Measurements from ENCODE around the gene DNAAF2.
"Not testable (repeated sequence)": the region's sequence is repeated elsewhere in the genome, so short reads cannot be mapped to it uniquely, and the experiment has no call there.

DNAAF2 gene, protein sequence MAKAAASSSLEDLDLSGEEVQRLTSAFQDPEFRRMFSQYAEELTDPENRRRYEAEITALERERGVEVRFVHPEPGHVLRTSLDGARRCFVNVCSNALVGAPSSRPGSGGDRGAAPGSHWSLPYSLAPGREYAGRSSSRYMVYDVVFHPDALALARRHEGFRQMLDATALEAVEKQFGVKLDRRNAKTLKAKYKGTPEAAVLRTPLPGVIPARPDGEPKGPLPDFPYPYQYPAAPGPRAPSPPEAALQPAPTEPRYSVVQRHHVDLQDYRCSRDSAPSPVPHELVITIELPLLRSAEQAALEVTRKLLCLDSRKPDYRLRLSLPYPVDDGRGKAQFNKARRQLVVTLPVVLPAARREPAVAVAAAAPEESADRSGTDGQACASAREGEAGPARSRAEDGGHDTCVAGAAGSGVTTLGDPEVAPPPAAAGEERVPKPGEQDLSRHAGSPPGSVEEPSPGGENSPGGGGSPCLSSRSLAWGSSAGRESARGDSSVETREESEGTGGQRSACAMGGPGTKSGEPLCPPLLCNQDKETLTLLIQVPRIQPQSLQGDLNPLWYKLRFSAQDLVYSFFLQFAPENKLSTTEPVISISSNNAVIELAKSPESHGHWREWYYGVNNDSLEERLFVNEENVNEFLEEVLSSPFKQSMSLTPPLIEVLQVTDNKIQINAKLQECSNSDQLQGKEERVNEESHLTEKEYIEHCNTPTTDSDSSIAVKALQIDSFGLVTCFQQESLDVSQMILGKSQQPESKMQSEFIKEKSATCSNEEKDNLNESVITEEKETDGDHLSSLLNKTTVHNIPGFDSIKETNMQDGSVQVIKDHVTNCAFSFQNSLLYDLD

DNA sequence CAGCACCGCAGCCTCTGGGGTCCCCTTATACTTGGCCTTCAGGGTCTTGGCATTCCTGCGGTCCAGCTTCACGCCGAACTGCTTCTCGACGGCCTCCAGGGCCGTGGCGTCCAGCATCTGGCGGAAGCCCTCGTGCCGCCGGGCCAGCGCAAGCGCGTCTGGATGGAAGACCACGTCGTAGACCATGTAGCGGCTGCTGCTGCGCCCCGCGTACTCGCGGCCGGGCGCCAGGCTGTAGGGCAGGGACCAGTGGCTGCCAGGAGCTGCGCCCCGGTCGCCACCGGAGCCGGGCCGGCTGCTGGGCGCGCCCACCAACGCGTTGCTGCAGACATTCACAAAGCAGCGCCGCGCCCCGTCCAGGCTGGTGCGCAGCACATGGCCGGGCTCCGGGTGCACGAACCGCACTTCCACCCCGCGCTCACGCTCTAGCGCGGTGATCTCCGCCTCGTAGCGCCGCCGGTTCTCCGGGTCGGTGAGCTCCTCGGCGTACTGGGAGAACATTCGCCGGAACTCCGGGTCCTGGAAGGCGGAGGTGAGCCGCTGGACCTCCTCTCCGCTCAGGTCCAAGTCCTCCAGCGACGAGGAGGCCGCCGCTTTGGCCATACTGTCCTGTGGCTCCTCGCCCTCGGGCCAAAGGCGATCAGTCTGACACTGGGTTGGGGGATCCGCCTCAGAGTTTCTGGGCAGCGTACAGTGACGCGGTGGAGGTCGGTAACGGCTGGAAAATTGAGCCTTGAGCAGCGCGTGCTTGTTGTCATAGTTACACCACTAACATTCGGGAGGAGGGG is at the start of gene DNAAF2:
DNAAF2 (minus strand) TSS at position 698 of the 788 bp plus-strand sequence; CDS start at position 603, 95 bp downstream.
- DNase-seq: peak; percentile 33 to 54

DNA sequence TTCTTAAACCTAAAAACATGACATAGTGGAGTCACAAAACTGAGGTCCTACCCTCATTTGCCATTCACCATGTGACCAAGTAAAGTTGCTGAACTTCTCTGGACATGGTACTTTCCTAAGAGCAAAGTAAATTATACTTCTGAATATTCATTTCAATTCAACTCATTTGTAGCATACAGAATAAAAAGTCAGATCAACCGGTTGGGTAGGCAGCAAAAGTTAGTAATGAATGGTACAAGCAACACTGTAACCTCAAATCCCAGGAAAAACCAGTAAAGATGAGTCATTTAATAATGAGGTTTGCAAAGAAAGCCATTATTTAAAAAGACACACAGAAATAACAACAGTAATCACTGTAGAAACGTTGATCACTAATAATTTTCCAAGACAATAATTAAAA is 44.2 kb upstream of the DNAAF2 start:
- DNase-seq: no peak

DNA sequence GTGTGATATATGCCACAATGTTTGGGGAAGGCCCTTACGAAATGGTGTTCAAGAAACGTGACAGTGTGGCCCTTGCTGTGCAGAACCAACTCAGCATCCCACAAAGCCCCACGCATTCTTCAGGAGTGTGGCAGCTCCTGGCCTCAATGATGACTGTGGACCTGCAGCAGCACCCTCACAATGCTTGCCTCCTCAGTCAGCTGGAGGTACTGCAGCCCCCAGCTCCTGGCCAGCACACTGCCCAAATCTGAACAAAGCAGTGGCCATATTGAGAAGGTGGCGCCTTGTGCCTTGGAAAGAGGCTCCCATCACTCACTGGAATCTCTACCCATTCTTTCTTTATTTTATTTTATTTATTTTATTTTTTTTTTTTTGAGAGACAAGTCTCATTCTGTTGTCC is 42.6 kb upstream of the DNAAF2 start:
- DNase-seq: no peak

DNA sequence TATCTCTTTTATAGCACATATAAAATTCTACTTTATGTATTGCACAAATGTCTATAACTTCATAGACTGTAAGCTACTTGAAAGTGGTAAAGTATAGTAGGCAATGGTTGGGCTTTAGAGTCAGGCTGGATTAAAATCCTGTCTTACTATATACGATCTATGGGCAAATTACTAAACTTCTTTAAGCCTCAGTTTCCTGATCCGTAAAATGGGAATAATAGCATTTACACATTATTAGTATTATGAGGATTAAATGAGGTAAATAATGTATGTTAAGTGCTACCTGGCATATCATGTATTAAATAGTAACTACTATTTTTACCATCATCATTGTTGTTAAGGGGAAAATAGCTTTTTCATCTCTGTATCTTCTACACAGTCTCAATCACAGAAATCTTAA is 38.5 kb upstream of the DNAAF2 start:
- no peak for DNase-seq

DNA sequence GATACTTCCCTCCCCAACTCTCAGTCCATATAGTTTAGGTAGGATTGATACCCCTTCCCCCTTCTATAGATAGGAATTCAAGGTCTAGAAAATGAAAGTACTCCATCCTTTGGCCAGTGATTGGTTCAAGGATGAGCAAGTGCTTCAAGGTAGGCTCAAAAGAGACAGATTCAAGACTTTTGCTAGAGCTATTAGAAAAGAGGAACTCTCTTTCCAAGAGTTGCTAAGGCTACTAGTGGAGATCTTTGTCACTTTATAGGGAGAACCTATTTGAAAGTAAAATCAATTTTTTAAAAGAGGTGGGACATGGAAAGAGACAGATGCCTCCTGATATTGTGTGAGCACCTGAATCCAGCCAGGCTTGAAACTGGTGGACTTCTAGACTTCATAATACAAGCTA is 35.4 kb upstream of the DNAAF2 start:
- no peak for DNase-seq

DNA sequence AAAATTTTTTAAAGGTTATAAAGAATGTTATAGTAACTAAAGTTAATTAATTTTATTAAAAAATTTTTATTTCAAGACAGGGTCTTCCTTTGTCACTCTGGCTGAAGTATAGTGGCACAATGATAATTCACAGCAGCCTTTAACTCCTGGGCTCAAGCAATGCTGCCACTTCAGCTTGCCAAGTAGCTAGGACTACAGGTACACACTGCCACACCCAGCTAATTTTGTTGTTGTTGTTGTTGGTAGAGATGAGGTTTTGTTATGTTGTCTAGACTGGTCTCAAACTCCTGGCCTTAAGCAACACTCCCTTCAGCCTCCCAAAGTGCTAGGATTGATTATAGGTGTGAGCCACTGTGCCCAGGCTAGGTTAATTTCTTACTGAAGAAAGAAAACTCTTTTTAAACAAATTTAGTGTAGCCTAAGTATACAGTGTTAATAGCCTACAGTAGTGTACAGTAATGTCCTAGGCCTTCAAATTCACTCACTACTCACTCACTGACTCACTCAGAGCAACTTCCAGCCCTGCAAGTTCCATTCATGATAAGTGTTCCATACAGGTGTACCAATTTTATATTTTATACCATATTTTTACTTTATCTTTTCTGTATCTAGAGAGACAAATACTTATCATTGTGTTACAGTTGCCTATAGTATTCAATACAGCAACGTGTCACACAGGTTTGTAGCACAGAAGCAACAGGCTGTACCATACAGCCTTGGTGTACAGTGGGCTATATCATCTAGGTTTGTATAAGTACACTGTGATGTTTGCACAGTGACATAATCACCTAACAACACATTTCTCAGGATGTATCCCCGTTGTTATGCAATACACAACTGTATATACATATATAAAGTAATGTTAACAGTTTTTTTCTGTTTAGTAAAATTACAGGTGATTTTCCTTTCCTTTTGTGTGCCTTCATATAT is 24.7 kb upstream of the DNAAF2 start:
- no peak for DNase-seq

DNA sequence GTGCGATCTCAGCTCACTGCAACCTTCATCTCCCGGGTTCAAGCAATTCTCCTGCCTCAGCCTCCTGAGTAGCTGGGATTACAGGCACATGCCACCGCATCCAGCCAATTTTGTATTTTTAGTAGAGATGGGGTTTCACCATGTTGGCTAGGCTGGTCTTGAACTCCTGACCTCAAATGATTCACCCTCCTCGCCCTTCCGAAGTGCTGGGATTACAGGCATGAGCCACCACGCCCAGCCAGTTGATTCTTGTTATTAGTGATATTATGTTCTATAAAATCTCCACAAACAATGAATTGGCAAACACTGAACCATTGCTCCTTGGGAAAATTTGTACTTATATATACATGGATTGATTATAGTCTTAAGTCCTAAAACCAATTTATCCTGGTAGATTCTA is 22.5 kb upstream of the DNAAF2 start:
- not testable (repeated sequence) for DNase-seq

DNA sequence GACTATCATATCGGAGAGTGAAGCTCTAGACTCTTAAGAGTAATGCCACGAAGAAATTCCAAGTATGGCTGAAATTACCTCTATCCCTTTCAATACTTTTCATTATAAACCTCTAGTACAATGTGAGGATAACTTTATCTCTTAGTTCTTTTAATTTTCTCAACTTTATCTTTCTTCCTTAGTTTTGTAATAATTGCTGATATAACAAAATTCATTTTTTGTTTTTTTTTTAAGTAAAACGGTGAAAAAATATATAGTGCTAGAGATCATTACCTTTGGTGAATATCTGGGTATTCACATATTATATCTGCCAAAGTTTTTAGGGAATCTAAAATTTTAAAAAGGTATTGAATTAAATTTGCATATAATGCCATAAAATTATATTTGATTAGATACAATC is 19.5 kb upstream of the DNAAF2 start:
- DNase-seq: no peak

DNA sequence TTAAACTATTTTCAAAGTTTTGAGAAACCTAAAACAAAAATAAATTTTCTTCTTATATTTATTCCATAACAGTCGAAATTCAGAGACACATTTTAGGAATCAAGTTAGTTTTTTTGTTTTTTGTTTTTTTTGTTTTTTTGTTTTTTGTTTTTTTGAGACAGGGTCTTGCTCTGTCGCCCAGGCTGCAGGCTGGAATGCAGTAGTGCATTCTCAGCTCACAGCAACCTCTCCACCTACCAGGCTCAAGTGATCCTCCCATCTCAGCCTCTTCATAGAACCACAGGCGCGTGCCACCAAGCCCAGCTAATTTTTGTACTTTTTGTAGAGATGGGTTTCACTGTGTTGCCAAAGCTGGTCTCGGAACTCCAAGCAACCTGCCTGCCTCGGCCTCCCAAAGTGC is 18.5 kb upstream of the DNAAF2 start:
- no peak for DNase-seq

DNA sequence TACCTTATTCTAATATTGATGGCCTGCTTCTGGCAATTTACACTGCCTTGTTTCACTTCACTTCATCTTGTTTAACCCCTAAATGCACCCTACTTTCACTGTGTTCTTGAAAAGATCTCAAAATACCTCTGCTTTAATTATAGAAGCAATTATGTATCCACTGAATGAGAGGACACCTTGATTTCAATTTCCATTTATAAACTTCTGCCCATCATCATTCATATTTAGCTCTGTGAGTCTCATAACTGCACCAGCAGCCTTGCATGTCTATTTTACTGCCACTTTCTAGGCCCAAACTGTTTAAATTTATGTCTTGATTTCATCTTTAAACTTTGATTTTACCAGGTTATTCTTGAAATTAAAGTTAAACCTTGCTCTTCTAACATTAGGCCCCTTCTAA is 7.1 kb upstream of the DNAAF2 start:
- no peak for DNase-seq

DNA sequence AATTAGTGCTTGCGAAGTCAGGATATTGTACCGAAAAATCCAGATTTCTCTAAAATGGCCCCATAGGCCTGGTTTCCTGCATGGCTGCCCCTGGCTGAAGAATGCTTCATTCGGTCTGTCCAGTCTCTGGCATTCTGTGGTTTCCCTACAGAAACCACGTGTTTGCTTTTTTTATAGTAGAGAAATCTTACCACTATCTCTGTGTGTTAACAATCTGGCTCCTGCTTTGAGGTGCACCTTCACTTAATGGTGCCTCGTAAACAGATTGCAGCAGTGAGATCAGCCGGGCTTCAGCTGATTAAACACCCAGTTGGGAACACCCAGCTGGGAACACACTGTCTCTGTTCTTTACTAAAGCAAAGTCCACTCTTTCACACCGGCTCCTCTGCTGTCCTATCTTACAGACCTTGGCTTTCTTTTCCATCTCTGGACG is 6.7 kb upstream of the DNAAF2 start:
- no peak for DNase-seq

DNA sequence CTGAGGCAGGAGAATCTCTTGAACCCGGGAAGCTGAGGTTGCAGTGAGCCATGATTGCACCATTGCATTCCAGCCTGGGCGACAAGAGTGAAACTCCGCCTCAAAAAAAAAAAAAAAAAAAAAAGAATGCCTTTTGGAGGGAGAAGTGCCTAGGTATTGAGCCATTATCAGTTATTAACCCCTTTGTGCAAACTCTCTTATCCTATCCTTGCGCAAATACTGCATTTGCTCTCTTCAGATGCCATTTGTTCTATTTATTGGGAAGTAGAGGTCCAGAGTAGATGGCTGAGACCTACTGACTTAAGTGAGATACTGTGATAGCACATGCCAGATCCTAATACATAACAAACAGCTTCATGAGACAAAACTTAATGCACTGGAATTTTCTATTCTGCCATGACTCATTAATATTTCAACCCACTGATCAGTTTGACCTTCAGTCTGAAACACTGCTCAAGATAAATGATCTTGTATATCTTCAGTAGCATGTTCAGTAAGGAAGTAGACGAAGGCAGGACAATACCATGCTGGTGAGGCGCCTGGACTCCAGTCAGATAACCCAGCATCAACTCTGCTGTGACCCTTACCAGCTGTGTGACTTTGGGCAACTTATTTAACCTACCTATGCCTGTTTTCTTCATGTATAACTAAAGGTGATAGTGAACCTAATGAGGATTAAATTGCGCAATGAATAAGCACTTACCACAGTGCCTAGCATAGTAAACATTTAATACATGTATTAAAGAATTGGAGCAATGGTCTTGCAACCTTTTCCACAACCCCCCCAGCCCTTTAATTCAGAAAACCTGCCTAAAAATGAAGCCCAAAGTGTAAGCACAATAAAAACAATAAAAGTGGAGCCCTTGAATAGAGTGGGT is 5.7 kb upstream of the DNAAF2 start:
- DNase-seq: no peak

DNA sequence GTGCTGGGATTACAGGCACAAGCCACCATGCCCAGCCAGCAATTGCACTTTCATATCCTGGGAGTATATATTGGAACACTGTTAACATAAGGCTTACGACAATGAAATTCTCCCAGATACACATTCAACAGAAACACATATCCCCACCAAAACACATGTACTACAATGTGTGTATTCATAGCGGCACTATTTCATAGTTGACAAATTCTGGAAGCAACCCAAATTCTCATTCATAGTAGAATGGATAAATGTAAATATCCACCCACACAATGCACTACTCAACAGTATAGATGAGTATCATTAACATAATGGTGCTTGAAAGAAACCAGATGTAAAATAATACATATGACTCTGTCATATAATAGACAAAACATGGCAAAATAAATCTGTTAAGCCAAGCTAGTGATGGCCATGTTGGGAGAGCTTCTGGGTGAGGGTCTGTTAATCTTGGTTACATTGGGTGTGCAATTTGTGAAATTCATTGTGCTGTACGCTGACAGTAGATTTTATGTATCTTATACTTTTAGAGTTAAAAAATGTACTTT is 2.6 kb upstream of the DNAAF2 start:
- no peak for DNase-seq

DNA sequence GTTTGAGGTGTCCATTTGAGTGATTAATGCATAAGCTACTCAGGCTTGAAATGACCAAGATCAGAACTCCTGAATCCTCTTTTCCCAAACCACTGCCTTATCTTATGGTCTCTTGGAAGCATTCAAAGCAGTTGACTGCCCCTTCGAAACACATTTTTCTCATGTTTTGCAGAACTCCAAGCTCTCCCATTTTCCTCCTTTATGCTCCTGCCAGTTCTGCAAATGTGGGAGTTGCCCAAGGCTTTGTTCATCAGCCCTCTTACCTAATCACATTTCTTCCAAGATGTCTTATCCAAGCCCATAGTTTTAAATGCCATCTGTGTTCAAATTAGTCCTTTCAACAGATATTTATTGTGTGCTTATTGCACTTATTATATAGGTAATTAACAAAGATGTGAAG is 1.8 kb upstream of the DNAAF2 start:
- no peak for DNase-seq

DNA sequence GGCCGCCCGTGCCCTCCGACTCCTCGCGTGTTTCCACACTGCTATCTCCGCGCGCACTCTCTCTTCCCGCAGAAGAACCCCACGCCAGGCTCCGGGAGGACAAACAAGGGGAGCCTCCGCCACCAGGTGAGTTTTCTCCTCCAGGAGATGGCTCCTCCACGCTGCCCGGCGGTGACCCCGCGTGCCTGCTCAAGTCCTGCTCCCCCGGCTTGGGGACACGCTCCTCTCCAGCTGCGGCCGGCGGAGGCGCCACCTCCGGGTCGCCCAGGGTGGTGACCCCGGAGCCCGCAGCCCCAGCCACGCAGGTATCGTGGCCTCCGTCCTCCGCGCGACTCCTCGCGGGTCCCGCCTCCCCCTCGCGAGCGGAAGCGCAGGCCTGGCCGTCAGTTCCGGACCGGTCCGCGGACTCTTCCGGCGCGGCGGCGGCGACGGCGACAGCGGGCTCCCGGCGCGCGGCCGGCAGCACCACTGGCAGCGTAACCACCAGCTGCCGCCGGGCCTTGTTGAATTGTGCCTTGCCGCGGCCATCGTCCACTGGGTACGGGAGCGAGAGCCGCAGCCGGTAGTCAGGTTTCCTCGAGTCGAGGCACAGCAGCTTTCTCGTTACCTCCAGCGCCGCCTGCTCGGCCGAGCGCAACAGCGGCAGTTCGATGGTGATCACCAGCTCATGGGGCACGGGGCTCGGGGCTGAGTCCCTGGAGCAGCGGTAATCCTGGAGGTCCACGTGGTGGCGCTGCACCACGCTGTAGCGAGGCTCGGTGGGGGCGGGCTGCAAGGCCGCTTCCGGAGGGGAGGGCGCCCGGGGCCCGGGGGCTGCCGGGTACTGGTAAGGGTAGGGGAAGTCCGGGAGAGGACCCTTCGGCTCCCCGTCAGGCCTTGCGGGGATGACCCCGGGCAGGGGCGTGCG is 1.2 kb downstream of the DNAAF2 start:
- DNase-seq: peak; percentile 86 to 90

DNA sequence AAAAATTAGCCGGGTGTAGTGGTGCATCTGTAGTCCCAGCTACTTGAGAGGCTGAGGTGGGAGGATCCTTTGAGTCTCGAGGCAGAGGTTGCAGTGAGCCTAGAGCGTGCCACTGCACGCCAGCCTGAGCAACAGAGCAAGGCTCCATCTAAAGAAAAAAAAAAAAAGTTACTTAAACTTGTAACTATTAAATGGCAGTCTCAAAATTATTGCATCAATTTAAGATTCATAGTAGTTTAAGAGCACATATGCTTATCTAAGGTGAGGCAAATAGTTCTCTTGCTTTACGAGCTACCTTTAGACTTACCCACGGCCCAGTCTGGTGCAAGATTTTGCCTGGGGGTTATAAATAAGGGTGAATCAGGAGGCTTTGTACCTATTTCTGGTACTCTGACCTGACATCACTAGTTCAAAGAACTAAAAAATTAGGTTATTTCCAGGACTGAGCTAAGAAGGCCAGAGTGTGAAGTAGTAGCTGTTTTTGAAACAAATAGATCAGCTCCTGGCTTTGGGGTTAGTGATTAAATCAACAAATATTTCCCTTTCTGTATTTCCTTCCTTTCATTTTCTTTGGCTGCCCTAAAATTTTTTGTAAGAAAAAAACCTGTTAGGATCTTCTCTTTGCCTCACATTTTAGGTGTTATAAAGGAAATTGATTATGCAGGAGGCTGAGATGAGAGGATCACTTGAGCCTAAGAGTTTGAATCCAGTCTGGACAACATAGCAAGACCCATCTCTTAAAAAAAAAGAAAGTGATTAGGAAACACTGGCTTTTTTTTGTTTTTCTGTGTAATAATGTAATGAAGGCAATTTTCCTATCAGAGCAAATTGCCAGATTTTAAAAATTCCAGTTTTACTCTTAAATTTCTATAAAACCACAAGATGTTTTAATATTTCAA is 10.9 kb downstream of the DNAAF2 start:
- DNase-seq: no peak

DNA sequence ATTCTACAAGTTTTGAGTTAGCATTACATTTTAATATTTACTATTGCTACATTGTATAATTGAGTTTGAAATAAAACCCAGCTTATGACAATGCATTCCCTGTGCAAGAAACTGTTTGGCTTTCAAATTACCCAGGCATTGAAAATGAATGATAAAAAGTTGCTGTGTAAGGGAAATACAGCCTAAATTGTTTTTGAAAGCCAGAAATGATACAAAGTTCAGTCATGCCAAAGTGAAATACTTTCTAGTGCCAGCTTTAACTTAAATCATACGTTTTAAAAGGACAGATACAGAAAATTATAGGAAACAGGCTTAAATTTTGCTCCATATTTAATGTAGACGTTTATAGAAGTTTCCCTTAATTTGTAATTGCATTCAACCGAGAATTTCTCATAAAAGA is 11.7 kb downstream of the DNAAF2 start:
- DNase-seq: no peak

DNA sequence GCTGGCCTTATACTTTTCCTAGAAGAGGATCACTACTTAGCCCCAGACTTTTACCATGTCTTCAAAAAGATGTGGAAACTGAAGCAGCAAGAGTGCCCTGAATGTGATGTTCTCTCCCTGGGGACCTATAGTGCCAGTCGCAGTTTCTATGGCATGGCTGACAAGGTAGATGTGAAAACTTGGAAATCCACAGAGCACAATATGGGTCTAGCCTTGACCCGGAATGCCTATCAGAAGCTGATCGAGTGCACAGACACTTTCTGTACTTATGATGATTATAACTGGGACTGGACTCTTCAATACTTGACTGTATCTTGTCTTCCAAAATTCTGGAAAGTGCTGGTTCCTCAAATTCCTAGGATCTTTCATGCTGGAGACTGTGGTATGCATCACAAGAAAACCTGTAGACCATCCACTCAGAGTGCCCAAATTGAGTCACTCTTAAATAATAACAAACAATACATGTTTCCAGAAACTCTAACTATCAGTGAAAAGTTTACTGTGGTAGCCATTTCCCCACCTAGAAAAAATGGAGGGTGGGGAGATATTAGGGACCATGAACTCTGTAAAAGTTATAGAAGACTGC is 12.9 kb downstream of the DNAAF2 start:
- DNase-seq: no peak
